AG10803 (cell line): Measurements from ENCODE around the gene HOXB8.

ENCODE experiments used
- DNase-seq: peaks from one replicate; pipeline ENCODE4 v3.0.0; 2010; ENCODE audit warnings: low read depth
- H3K4me3 ChIP-seq: 2 replicates; pipeline ENCODE4 v1.5.1; 2011; ENCODE audit warnings: mild to moderate bottlenecking, low read length, control low read depth
- CTCF ChIP-seq: conservative IDR thresholded peaks from 2 replicates; pipeline ENCODE4 v1.5.1; 2011; ENCODE audit warnings: mild to moderate bottlenecking, low read length, control low read depth, inconsistent platforms

The HOXB8 gene

DNA sequence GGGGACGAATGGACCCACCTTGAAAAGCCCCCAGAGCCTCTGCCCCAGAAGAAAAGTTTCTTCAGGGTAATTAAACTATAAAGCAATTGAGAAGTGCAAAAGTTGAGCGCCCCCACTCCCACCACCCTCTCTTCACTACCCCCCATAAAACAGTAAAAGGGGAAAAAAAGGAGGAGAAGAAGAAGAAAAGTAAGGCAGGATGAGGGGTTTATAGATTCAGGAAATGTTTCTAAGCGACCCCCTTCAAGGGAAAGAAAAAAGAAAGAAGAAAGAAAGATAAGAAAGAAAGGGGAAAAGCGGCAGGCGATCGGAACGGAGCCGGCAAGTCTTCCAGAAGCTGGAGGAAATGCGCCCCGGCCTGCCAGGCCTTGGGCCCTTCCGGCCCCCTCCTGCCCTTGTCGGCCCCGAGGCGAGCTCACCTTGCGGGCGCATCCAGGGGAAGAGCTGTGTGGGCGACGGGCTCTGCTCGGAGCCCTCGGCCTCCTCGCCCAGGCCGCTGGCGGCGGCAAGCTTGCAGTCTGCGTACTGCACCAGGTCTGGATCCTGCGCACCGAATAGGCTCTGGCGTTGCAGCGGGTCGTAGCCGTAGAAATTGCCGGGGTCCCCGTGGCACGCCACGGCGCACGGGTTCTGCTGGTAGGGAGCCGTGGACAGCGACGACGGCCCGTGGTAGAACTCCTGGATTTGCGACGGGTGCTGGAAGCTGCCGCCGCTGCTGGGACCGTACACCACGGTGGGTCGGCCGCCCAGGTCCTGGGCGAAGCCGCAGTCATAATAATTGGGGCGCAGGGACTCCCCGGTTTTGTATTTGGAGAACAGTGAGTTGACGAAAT is 1.0 kb downstream of the HOXB8 start:
- no peak for TF ChIP-seq CTCF
- H3K4me3 ChIP-seq = peak overlapping the region; percentile 67
- DNase-seq = no peak

DNA sequence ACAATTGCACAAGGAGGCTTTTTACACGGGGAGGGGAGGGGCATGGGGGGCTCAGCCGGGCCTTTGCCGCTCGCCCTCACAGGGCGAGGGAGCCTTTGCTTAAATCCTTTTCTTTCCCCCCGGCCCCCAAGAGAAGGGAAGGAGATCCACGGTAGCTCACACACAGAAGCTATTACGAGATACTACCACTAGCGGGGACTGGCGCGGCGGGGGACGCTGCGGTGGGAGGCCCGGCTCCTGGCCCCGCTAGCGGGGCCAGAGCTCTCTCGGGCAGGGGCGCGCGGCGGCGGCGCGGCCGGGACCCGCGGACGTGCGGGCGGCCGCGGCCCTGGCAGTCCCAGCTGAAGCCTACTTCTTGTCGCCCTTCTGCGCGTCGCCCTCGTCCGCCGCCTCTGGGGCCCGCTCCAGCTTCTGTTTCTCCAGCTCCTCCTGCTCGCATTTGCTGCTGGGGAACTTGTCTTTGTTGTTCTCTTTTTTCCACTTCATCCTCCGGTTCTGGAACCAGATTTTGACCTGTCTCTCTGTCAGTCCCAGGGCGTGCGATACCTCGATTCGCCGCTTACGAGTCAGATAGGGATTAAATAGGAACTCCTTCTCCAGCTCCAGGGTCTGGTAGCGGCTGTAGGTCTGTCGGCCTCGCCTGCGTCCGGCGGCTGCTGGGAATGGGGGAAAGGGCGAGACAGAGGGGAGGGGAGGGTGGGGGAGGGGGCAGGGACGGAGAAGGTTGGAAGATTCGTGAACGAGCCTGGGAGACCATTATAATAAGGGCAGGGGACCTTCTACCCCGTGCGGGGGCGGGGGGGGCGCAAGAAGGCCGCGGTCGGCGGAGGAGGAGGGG is 2.0 kb downstream of the HOXB8 start:
- peak overlapping the region; percentile 67 for H3K4me3 ChIP-seq
- DNase-seq = no peak
- TF ChIP-seq CTCF = peak; percentile 39

GRCh38 chr17:48612456-48612853 is 2.6 kb downstream of the HOXB8 start:
- peak overlapping the region; percentile 67 for H3K4me3 ChIP-seq
- no peak for DNase-seq
- TF ChIP-seq CTCF = no peak

- DNase-seq = no peak
- TF ChIP-seq CTCF = no peak
- H3K4me3 ChIP-seq = peak overlapping the region; percentile 67
Measured at GRCh38 chr17:48611681-48612455, 3.2 kb downstream of the HOXB8 start.

DNA sequence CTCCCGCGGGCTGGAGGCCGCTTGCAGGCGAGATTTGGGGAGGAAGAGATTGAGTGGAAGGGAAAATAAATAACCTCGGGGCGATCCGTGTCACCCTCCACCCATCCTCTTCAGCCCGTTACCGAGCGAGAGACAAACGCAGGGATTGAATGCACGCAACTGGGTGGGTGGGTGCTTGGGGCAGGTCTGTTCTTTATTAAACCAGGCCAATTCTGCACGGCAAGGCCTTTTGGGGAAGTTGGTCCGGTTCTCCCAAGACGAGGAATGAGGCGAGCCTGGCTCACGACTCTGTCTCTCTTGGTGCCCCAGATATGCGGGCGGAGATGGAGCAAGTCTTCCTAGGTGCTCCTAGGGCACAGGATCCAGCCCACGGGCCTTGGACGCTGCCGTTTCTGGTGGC is 3.9 kb downstream of the HOXB8 start:
- no peak for TF ChIP-seq CTCF
- H3K4me3 ChIP-seq = peak overlapping the region; percentile 67
- no peak for DNase-seq

GRCh38 chr17:48610282-48611211 is 4.5 kb downstream of the HOXB8 start, which contains the start of gene HOXB7:
TSS of gene HOXB7 (minus strand) at chr17:48611017. CDS start at chr17:48610918, 99 bp downstream.
- no peak for TF ChIP-seq CTCF
- DNase-seq = peak; percentile 64
- peak within 1 kb of the TSS; percentile 67 for H3K4me3 ChIP-seq
